Spleen (tissue), 11 donors: ENCODE measurements around the gene MELTF. TPM values are rescaled to one million over a fixed set of nuclear protein-coding genes. Genes with fewer than 3 reads are reported as not detected.

Experiments used
- DNase-seq: peaks from one replicate; pipeline ENCODE4 v3.0.0-alpha.2; 2020
- H3K27ac ChIP-seq, 8 donors: fragments of 200-600 bp; sonication (generic) in 7 of 8; 1 replicate in 4 of 8; 2 replicates in 4 of 8; pipeline versions ENCODE4 v1.5.0 to v1.8.0; 2016 to 2021; ENCODE audit warnings: inconsistent platforms in 4 of 8, mild to moderate bottlenecking in 4 of 8, moderate library complexity in 1 of 8
- H3K27me3 ChIP-seq, 7 donors: fragments of 200-600 bp; sonication (generic) in 6 of 7; replicated peaks in 1 of 7; 1 replicate in 4 of 7; 2 replicates in 3 of 7; pipeline versions ENCODE4 v1.5.0 to v1.8.0; 2016 to 2021; ENCODE audit warnings: inconsistent platforms in 3 of 7, mild to moderate bottlenecking in 1 of 7
- H3K36me3 ChIP-seq, 6 donors: fragments of 200-600 bp; sonication (generic) in 5 of 6; 1 replicate in 4 of 6; 2 replicates in 2 of 6; pipeline versions ENCODE4 v1.5.0 to v1.8.0; 2016 to 2021; ENCODE audit warnings: inconsistent platforms in 2 of 6
- H3K4me1 ChIP-seq, 6 donors: fragments of 200-600 bp; sonication (generic) in 5 of 6; 1 replicate in 3 of 6; 2 replicates in 3 of 6; pipeline versions ENCODE4 v1.5.0 to v1.8.0; 2016 to 2021; ENCODE audit warnings: inconsistent platforms in 3 of 6
- H3K4me3 ChIP-seq, 8 donors: fragments of 200-600 bp; sonication (generic) in 7 of 8; 1 replicate in 4 of 8; 2 replicates in 4 of 8; pipeline versions ENCODE4 v1.5.0 to v1.8.0; 2016 to 2021; ENCODE audit warnings: inconsistent platforms in 4 of 8, mild to moderate bottlenecking in 4 of 8, moderate library complexity in 2 of 8
- H3K9me3 ChIP-seq, 8 donors: fragments of 200-600 bp; sonication (generic) in 7 of 8; 1 replicate in 4 of 8; 2 replicates in 4 of 8; pipeline versions ENCODE4 v1.5.0 to v1.8.0; 2016 to 2021; ENCODE audit warnings: inconsistent platforms in 4 of 8
- CTCF ChIP-seq, 11 experiments: fragments of 200-600 bp in 7 of 11; fragments of 450-650 bp in 4 of 11; sonication (generic) in 4 of 11; IDR thresholded peaks in 8 of 11; conservative IDR thresholded peaks in 3 of 11; 1 replicate in 7 of 11; 2 replicates in 4 of 11; pipeline versions ENCODE4 v1.4.0 to v1.8.0; 2016 to 2021; ENCODE audit warnings: antibody characterized with exemption in 11 of 11, inconsistent platforms in 4 of 11, mild to moderate bottlenecking in 1 of 11
- POLR2A ChIP-seq, 3 donors: fragments of 450-650 bp; IDR thresholded peaks; one replicate each; pipeline ENCODE4 v1.5.1; 2017; ENCODE audit warnings: antibody characterized with exemption in 3 of 3, mild to moderate bottlenecking in 1 of 3
- POLR2AphosphoS5 ChIP-seq, 3 donors: sonication (generic); formaldehyde crosslinking; IDR thresholded peaks; one replicate each; pipeline ENCODE4 v1.5.1; 2017; ENCODE audit warnings: antibody characterized with exemption in 3 of 3
- WGBS, 5 donors: extraction: QIAGEN DNeasy Blood & Tissue Kit in 3 of 5; methylation state at CpG; one replicate each; pipeline versions ENCODE4 v1.1.5 to v1.1.7; 2013 to 2018; 5-methylcytosine and 5-hydroxymethylcytosine counted together
- intact Hi-C: fragments of 100-400 bp; cut with DNase I; formaldehyde crosslinking; loops from one replicate; pipeline ENCODE4 v1.15.0; 2023; ENCODE audit warnings: low total_unique reads
- polyA plus RNA-seq, 3 donors: library from polyadenylated mRNA; stranded (reverse); fragments of 200-250 nt; gene quantifications; one replicate each; pipeline ENCODE4 v1.2.1, GENCODE V29; 2013
- total RNA-seq, 7 donors: library from RNA; depleted of rRNA in 3 of 7; stranded (reverse); fragments of >200 nt in 3 of 7; fragmentation: NEBNext Ultra II Directional in 4 of 7; extraction: Animal tissue kit (Norgen Biotek cat#: 25700) in 4 of 7; gene quantifications; one replicate each; pipeline versions ENCODE4 v1.1.0 to v1.2.1, GENCODE V29; 2016 to 2021
- donor health status: healthy with polysubstance abuse.
- donor health status: DM: no; HTN: no; CAD: no; lungs with moderate emphysema.
- donor health status: DM: no; HTN: no; CAD: no.
- donor health status: Bipolar disorder and iron deficiency.
- donor health status: healthy.
- donor health status: DM: no; HTN: no; CAD: no.
- donor health status: DM: yes; HTN: yes; CAD: no.

Gene MELTF
- total and polyA plus RNA-seq, 10 donors = 0.41 to 3.9 (median 1.4) TPM

GRCh38 chr3:197014024-197014423, 15.6 kb downstream of the MELTF start:
- Histone ChIP-seq H3K9me3 (no peaks in the 10 kb centered on the region), H3K27me3 (peaks cover 0 to 17% (median 0%) of the 10 kb centered on the region in 7 donors), H3K4me3 (no peak overlapping the region), H3K36me3 (no peaks in the 10 kb centered on the region), H3K27ac (no peak overlapping the region), H3K4me1 (no peaks in the 10 kb centered on the region)
- no peak for DNase-seq
- intact Hi-C loops = no loop called here
- TF ChIP-seq CTCF (IDR thresholded peaks at IDR 0.05 in 8 of 11, conservative IDR thresholded peaks at IDR 0.05 in 3 of 11) = no peak
- no peak for TF ChIP-seq POLR2AphosphoS5 (IDR thresholded peaks at IDR 0.05)
- no peak for TF ChIP-seq POLR2A (IDR thresholded peaks at IDR 0.05)
- WGBS, 5 donors = 88 to 98% (median 95%) methylated on average over 6 of the region's 6 CpGs

- Histone ChIP-seq H3K36me3 (no peaks in the 10 kb centered on the region), H3K27me3 (peaks cover 0 to 17% (median 0%) of the 10 kb centered on the region in 7 donors), H3K4me1 (no peaks in the 10 kb centered on the region), H3K9me3 (no peaks in the 10 kb centered on the region), H3K4me3 (no peak overlapping the region), H3K27ac (no peak overlapping the region)
- no peak for DNase-seq
- TF ChIP-seq CTCF (IDR thresholded peaks at IDR 0.05 in 8 of 11, conservative IDR thresholded peaks at IDR 0.05 in 3 of 11) = no peak
- no peak for TF ChIP-seq POLR2AphosphoS5 (IDR thresholded peaks at IDR 0.05)
- WGBS, 5 donors = 76 to 93% (median 79%) methylated on average over 5 to 7 of the region's 7 CpGs
- intact Hi-C loops = no loop called here
Measured at GRCh38 chr3:197012540-197012883, 17.1 kb downstream of the MELTF start.

- Histone ChIP-seq H3K4me3 (no peak overlapping the region), H3K36me3 (no peaks in the 10 kb centered on the region), H3K27me3 (peaks cover 0 to 17% (median 0%) of the 10 kb centered on the region in 7 donors), H3K9me3 (no peaks in the 10 kb centered on the region), H3K4me1 (no peaks in the 10 kb centered on the region), H3K27ac (no peak overlapping the region)
- TF ChIP-seq POLR2A (IDR thresholded peaks at IDR 0.05) (no peak), CTCF (IDR thresholded peaks at IDR 0.05 in 8 of 11, conservative IDR thresholded peaks at IDR 0.05 in 3 of 11) (no peak), POLR2AphosphoS5 (IDR thresholded peaks at IDR 0.05) (no peak)
- intact Hi-C loops = no loop called here
- WGBS, 5 donors = 75 to 89% (median 83%) methylated on average over 15 to 25 of the region's 25 CpGs
- DNase-seq = no peak
Measured at GRCh38 chr3:197011780-197012539, 17.7 kb downstream of the MELTF start.

GRCh38 chr3:197010556-197011351, 18.9 kb downstream of the MELTF start:
- no peak for DNase-seq
- Histone ChIP-seq H3K27ac (no peak overlapping the region), H3K4me3 (no peak overlapping the region), H3K4me1 (no peaks in the 10 kb centered on the region), H3K27me3 (peaks cover 0 to 17% (median 0%) of the 10 kb centered on the region in 7 donors), H3K36me3 (no peaks in the 10 kb centered on the region), H3K9me3 (no peaks in the 10 kb centered on the region)
- intact Hi-C loops = no loop called here
- no peak for TF ChIP-seq CTCF (IDR thresholded peaks at IDR 0.05 in 8 of 11, conservative IDR thresholded peaks at IDR 0.05 in 3 of 11)
- no peak for TF ChIP-seq POLR2AphosphoS5 (IDR thresholded peaks at IDR 0.05)
- no peak for TF ChIP-seq POLR2A (IDR thresholded peaks at IDR 0.05)
- 77 to 87% (median 85%) methylated on average over 25 to 30 of the region's 30 CpGs for WGBS, 5 donors
